ENCODE measurements around the gene QSOX1.

Gene QSOX1

GRCh38 chr1:180181048-180181447 lies 26.4 kb downstream of the QSOX1 start:
- peak; percentile 23 for DNase-seq (ENCODE audit: low read depth)
- H3K4me3 ChIP-seq (replicated peaks; ENCODE audit: low read depth, low read length), result no peak overlapping the region
- TF ChIP-seq CTCF (IDR thresholded peaks at IDR 0.05; ENCODE audit: low read length, missing control alignments), result peak; percentile 32

- no peak for DNase-seq (ENCODE audit: low read depth)
- no peak for TF ChIP-seq CTCF (IDR thresholded peaks at IDR 0.05; ENCODE audit: low read length, missing control alignments)
- H3K4me3 ChIP-seq (replicated peaks; ENCODE audit: low read depth, low read length), result no peak overlapping the region
Observed at GRCh38 chr1:180181996-180182642, 27.4 kb downstream of the QSOX1 start.

- no peak for TF ChIP-seq CTCF (IDR thresholded peaks at IDR 0.05; ENCODE audit: low read length, missing control alignments)
- H3K4me3 ChIP-seq (replicated peaks; ENCODE audit: low read depth, low read length), result no peak overlapping the region
- no peak for DNase-seq (ENCODE audit: low read depth)
Observed at GRCh38 chr1:180182643-180183311, 28.1 kb downstream of the QSOX1 start.

GRCh38 chr1:180183426-180183825 lies 28.8 kb downstream of the QSOX1 start:
- no peak overlapping the region for H3K4me3 ChIP-seq (replicated peaks; ENCODE audit: low read depth, low read length)
- DNase-seq (ENCODE audit: low read depth), result no peak
- TF ChIP-seq CTCF (IDR thresholded peaks at IDR 0.05; ENCODE audit: low read length, missing control alignments), result no peak

- no peak for TF ChIP-seq CTCF (IDR thresholded peaks at IDR 0.05; ENCODE audit: low read length, missing control alignments)
Observed at GRCh38 chr1:180184041-180184440, 29.4 kb downstream of the QSOX1 start.

GRCh38 chr1:180185281-180185680 lies 30.6 kb downstream of the QSOX1 start:
- H3K4me3 ChIP-seq (replicated peaks; ENCODE audit: low read depth, low read length), result no peak overlapping the region
- no peak for DNase-seq (ENCODE audit: low read depth)
- TF ChIP-seq CTCF (IDR thresholded peaks at IDR 0.05; ENCODE audit: low read length, missing control alignments), result no peak

More at GRCh38 chr1:180184041-180184440, 29.4 kb downstream of the QSOX1 start:
- no peak overlapping the region for H3K4me3 ChIP-seq (replicated peaks; ENCODE audit: low read depth, low read length)
- DNase-seq (ENCODE audit: low read depth), result no peak

Measured in fibroblast of pulmonary artery (primary cell).